ENCODE data around the gene ANO7. TPM values are rescaled to one million over a fixed set of nuclear protein-coding genes. Genes with fewer than 3 reads are reported as not detected.

ANO7 gene
- total RNA-seq, 2 experiments from 2014 or later: 0.14 to 0.25 TPM

DNA sequence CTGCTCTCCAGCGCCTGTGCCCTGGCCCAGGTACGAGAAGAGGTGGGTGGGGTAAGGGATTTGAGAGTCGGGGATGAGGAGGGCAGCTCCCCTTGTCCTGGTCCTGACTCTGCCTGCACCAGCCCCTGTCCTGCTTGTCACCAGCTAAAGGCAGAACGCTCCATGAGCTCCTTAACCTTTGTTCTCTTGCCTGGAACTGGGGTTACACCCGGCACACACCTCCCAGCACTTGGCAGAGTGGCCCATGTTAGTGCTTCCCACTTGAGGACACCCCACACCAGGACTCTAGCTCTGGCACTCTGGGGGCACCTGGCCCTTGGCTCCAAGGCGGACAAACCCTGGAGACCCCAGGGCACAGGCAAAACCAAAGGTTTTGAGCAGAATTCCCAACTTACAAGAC is 19.2 kb downstream of the ANO7 start:
- no peaks in the 10 kb centered on the region for H3K27me3 ChIP-seq (ENCODE audit: control insufficient read depth in 1 of 2, insufficient read depth in 2 of 2, low read length in 2 of 2)
- H3K9me3 ChIP-seq (ENCODE audit: control insufficient read depth in 1 of 2, insufficient read depth in 1 of 2, low read length in 2 of 2): no peaks in the 10 kb centered on the region
- no peak overlapping the region for H3K27ac ChIP-seq (ENCODE audit: low read depth in 1 of 2, low read length in 2 of 2)
- Mint-ChIP-seq H3K27me3 (no peaks in the 10 kb centered on the region), H3K27ac (no peak overlapping the region), H3K4me3 (no peak overlapping the region), H3K4me1 (ENCODE audit: low read depth) (no peaks in the 10 kb centered on the region), H3K36me3 (ENCODE audit: low read depth) (no peaks in the 10 kb centered on the region), H3K9me3 (no peaks in the 10 kb centered on the region)
- TF ChIP-seq, protein P1, sequence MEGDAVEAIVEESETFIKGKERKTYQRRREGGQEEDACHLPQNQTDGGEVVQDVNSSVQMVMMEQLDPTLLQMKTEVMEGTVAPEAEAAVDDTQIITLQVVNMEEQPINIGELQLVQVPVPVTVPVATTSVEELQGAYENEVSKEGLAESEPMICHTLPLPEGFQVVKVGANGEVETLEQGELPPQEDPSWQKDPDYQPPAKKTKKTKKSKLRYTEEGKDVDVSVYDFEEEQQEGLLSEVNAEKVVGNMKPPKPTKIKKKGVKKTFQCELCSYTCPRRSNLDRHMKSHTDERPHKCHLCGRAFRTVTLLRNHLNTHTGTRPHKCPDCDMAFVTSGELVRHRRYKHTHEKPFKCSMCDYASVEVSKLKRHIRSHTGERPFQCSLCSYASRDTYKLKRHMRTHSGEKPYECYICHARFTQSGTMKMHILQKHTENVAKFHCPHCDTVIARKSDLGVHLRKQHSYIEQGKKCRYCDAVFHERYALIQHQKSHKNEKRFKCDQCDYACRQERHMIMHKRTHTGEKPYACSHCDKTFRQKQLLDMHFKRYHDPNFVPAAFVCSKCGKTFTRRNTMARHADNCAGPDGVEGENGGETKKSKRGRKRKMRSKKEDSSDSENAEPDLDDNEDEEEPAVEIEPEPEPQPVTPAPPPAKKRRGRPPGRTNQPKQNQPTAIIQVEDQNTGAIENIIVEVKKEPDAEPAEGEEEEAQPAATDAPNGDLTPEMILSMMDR (IDR thresholded peaks at IDR 0.05): no peak
- no peaks in the 10 kb centered on the region for H3K36me3 ChIP-seq (ENCODE audit: insufficient read depth, low read length)
- H3K4me3 ChIP-seq (ENCODE audit: low read length): no peak overlapping the region
- DNase-seq: no peak
- no peak for ATAC-seq (ENCODE audit: poor library complexity)
- ChIA-PET POLR2A (interaction anchor here (0.6 kb wide), 1 partner anchor 22 kb away, joined by 3 read pairs; no protein-coding TSS in a partner anchor), CTCF (no interaction called here)
- intact Hi-C loops (cut with DNase I, micrococcal nuclease): no loop called here
- H3K4me1 ChIP-seq (ENCODE audit: insufficient read depth, low read length): no peaks in the 10 kb centered on the region

DNA sequence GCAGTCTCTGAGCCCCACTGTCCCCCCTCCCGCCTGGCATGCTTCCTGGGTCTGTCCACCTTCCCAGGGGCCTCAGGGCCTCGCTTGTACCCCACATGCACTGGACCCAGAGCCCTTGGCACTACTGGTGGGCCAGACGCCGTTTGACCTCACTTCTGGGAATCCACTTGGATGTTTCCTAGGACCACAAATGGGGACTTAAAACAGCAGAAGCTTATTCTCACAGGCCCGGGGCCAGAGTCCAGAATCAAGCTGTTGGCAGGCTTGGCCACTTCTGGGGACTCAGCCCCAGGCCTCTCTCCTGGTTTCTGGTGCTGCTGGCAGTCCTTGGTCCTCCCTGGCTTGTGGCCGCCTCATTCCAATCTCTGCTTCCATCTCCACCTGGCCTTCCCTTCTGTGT is 19.6 kb downstream of the ANO7 start:
- no peaks in the 10 kb centered on the region for H3K27me3 ChIP-seq (ENCODE audit: control insufficient read depth in 1 of 2, insufficient read depth in 2 of 2, low read length in 2 of 2)
- no peak overlapping the region for H3K27ac ChIP-seq (ENCODE audit: low read depth in 1 of 2, low read length in 2 of 2)
- ATAC-seq (ENCODE audit: poor library complexity) (no peak), DNase-seq (no peak)
- no peaks in the 10 kb centered on the region for H3K9me3 ChIP-seq (ENCODE audit: control insufficient read depth in 1 of 2, insufficient read depth in 1 of 2, low read length in 2 of 2)
- Mint-ChIP-seq H3K9me3 (no peaks in the 10 kb centered on the region), H3K4me1 (ENCODE audit: low read depth) (no peaks in the 10 kb centered on the region), H3K27me3 (no peaks in the 10 kb centered on the region), H3K36me3 (ENCODE audit: low read depth) (no peaks in the 10 kb centered on the region), H3K27ac (no peak overlapping the region), H3K4me3 (no peak overlapping the region)
- ChIA-PET CTCF (no interaction called here), POLR2A (no interaction called here)
- no peak overlapping the region for H3K4me3 ChIP-seq (ENCODE audit: low read length)
- no peaks in the 10 kb centered on the region for H3K4me1 ChIP-seq (ENCODE audit: insufficient read depth, low read length)
- no peaks in the 10 kb centered on the region for H3K36me3 ChIP-seq (ENCODE audit: insufficient read depth, low read length)
- intact Hi-C loops (cut with DNase I, micrococcal nuclease): no loop called here
- TF ChIP-seq, protein P1 (IDR thresholded peaks at IDR 0.05): no peak

DNA sequence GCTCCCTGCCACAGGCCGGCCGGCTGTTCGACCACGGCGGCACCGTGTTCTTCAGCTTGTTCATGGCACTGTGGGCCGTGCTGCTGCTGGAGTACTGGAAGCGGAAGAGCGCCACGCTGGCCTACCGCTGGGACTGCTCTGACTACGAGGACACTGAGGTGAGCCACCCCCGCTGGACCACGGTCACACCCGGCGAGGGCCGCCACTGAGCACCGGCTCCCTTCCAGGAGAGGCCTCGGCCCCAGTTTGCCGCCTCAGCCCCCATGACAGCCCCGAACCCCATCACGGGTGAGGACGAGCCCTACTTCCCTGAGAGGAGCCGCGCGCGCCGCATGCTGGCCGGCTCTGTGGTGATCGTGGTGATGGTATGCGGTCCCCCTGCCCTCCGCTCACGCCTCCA is 20.8 kb downstream of the ANO7 start:
- H3K4me3 Mint-ChIP-seq: no peak overlapping the region
- TF ChIP-seq, protein P1 (IDR thresholded peaks at IDR 0.05): no peak
- Histone ChIP-seq H3K4me1 (ENCODE audit: insufficient read depth, low read length) (no peaks in the 10 kb centered on the region), H3K27me3 (ENCODE audit: control insufficient read depth in 1 of 2, insufficient read depth in 2 of 2, low read length in 2 of 2) (no peaks in the 10 kb centered on the region), H3K36me3 (ENCODE audit: insufficient read depth, low read length) (no peaks in the 10 kb centered on the region), H3K9me3 (ENCODE audit: control insufficient read depth in 1 of 2, insufficient read depth in 1 of 2, low read length in 2 of 2) (no peaks in the 10 kb centered on the region), H3K27ac (ENCODE audit: low read depth in 1 of 2, low read length in 2 of 2) (no peak overlapping the region), H3K4me3 (ENCODE audit: low read length) (no peak overlapping the region)
- no peak for ATAC-seq (ENCODE audit: poor library complexity)
- ChIA-PET CTCF (no interaction called here), POLR2A (no interaction called here)
- DNase-seq: no peak
- intact Hi-C loops (cut with DNase I, micrococcal nuclease): no loop called here
- no peak overlapping the region for H3K27ac Mint-ChIP-seq
- no peaks in the 10 kb centered on the region for H3K27me3 Mint-ChIP-seq
- no peaks in the 10 kb centered on the region for H3K4me1 Mint-ChIP-seq (ENCODE audit: low read depth)
- no peaks in the 10 kb centered on the region for H3K9me3 Mint-ChIP-seq
- no peaks in the 10 kb centered on the region for H3K36me3 Mint-ChIP-seq (ENCODE audit: low read depth)

Data from CD4-positive, alpha-beta T cell (primary cell).